HEK293T (cell line): ENCODE data around the gene KIAA0930.

Experiments
- SP1 ChIP-seq: fragments of 450-650 bp; IDR thresholded peaks from 2 replicates; pipeline ENCODE4 v1.6.1; 2017
- TF ChIP-seq, protein P1 (sequence below): fragments of 450-650 bp; IDR thresholded peaks from 2 replicates; pipeline ENCODE4 v1.6.1; 2016

DNA sequence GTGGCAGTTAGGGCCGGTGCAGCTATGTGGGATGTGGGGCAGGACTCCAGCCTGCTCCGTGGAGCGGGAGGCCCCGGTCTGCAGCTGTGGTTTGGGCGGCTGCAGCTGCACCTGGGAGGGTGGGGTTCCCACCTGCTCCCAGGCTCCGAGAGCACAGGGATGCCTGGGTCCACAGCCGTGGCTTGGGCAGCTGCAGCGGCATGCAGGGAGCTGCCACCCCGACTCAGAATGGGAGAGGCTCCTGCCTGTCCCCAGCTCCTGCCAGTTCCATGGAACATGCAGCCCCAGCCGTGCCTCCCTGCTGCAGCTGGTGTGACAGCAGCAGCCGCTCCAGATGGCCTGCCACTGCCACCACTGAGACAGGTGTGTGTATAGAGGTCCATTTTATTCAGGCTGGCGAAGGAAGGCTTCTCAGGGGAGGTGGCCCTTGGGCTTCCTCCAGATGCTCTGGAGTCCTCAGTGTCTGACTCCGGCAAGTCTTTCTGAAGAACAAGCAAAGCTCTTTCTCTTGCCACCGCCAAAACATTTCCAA is 22.3 kb upstream of the KIAA0930 start:
- TF ChIP-seq, protein P1, sequence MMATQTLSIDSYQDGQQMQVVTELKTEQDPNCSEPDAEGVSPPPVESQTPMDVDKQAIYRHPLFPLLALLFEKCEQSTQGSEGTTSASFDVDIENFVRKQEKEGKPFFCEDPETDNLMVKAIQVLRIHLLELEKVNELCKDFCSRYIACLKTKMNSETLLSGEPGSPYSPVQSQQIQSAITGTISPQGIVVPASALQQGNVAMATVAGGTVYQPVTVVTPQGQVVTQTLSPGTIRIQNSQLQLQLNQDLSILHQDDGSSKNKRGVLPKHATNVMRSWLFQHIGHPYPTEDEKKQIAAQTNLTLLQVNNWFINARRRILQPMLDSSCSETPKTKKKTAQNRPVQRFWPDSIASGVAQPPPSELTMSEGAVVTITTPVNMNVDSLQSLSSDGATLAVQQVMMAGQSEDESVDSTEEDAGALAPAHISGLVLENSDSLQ: no peak
- no peak for TF ChIP-seq SP1
